ENCODE measurements around the gene APPL1. TPM values are rescaled to one million over a fixed set of nuclear protein-coding genes. Genes with fewer than 3 reads are reported as not detected.

Gene APPL1, protein sequence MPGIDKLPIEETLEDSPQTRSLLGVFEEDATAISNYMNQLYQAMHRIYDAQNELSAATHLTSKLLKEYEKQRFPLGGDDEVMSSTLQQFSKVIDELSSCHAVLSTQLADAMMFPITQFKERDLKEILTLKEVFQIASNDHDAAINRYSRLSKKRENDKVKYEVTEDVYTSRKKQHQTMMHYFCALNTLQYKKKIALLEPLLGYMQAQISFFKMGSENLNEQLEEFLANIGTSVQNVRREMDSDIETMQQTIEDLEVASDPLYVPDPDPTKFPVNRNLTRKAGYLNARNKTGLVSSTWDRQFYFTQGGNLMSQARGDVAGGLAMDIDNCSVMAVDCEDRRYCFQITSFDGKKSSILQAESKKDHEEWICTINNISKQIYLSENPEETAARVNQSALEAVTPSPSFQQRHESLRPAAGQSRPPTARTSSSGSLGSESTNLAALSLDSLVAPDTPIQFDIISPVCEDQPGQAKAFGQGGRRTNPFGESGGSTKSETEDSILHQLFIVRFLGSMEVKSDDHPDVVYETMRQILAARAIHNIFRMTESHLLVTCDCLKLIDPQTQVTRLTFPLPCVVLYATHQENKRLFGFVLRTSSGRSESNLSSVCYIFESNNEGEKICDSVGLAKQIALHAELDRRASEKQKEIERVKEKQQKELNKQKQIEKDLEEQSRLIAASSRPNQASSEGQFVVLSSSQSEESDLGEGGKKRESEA
- total RNA-seq (10 to 100 TPM; 33.9 to 69.6 (median 50.9) TPM), polyA plus RNA-seq (10 to 100 TPM; 20.2 to 25.5 TPM)
- long read RNA-seq, donor 1, transcript APPL1-205 (20 exons, 2,217 nt), result major isoform, 30 of 79 reads
- long read RNA-seq, donor 1, partial matches to known transcripts, result 31 of 79 reads
- long read RNA-seq, donor 1, other reads (novel, unspliced or antisense), result 18 of 79 reads
- long read RNA-seq, donor 2, full-length matches to known transcripts, result 3 of 3 reads
- long read RNA-seq, donor 2, partial matches to known transcripts, result 0 of 3 reads
- long read RNA-seq, donor 2, other reads (novel, unspliced or antisense), result 0 of 3 reads
- long read RNA-seq, donor 3, full-length matches to known transcripts, result 43 of 102 reads
- long read RNA-seq, donor 3, partial matches to known transcripts, result 40 of 102 reads
- long read RNA-seq, donor 3, other reads (novel, unspliced or antisense), result 19 of 102 reads

DNA sequence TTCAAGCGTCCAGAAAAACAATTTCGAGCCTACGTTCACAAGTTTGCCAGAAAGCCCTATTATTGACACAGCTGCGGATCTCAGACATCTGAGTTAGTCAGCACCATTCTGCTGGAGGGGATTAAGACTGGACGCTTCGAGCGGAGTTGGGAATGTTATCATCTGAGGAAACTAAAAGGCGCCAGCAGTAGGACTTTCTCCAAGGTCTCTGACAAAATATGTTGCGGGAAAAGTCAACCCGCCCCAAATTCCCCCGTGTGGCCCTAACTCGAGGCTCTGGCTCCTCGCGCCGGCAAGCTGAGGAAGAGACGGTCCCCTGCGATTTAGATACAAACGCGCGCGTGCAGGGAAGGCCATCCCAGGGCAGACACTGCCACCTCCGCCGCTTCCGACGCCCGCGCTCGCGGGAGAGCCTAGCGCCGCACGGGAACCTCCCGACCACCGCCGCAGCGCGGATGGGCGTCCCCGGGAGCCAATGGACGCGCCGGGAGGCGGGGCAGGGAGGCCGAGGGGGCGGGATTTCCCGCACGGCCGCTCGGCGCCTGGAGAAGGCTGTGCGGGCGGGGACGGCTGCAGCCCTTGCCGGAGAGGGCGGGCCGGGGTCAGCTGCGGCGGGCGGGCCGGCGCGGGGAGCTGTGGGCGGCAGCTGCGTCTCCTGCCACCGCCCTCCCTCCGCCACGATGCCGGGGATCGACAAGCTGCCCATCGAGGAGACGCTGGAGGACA lies at the start of gene APPL1:
TSS of gene APPL1 (plus strand) at position 526 of the 726 bp plus-strand sequence. CDS start at position 681, 155 bp downstream.
- TF ChIP-seq POLR2A (IDR thresholded peaks at IDR 0.05) (peak; percentile 91), EP300 (IDR thresholded peaks at IDR 0.05) (no peak)
- TF ChIP-seq, protein P1, sequence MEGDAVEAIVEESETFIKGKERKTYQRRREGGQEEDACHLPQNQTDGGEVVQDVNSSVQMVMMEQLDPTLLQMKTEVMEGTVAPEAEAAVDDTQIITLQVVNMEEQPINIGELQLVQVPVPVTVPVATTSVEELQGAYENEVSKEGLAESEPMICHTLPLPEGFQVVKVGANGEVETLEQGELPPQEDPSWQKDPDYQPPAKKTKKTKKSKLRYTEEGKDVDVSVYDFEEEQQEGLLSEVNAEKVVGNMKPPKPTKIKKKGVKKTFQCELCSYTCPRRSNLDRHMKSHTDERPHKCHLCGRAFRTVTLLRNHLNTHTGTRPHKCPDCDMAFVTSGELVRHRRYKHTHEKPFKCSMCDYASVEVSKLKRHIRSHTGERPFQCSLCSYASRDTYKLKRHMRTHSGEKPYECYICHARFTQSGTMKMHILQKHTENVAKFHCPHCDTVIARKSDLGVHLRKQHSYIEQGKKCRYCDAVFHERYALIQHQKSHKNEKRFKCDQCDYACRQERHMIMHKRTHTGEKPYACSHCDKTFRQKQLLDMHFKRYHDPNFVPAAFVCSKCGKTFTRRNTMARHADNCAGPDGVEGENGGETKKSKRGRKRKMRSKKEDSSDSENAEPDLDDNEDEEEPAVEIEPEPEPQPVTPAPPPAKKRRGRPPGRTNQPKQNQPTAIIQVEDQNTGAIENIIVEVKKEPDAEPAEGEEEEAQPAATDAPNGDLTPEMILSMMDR (IDR thresholded peaks at IDR 0.05), result no peak
- intact Hi-C loops (cut with DNase I), result loop anchor here in 2 of 4 donors (5.0 to 10.0 kb wide), 3 partner anchors 63 to 133 kb away; partner anchors contain the start of gene IL17RD (in 1 of the 2)
- peak within 1 kb of the TSS; percentile 96 for H3K4me3 ChIP-seq
- peak within 1 kb of the TSS; percentile 79 to 98 for H3K27ac ChIP-seq
- H3K9me3 ChIP-seq, result no peaks in the 10 kb centered on the region
- DNase-seq, result peak; percentile 93 to 96 (median 94)
- peaks cover 7% of the 10 kb centered on the region for H3K4me1 ChIP-seq (ENCODE audit: insufficient read depth)
- 0 to 1% (median 0%) methylated on average over 43 to 71 of the region's 71 CpGs for WGBS, 3 donors
- H3K36me3 ChIP-seq, result no peaks in the 10 kb centered on the region
- H3K27me3 ChIP-seq, result no peaks in the 10 kb centered on the region

DNA sequence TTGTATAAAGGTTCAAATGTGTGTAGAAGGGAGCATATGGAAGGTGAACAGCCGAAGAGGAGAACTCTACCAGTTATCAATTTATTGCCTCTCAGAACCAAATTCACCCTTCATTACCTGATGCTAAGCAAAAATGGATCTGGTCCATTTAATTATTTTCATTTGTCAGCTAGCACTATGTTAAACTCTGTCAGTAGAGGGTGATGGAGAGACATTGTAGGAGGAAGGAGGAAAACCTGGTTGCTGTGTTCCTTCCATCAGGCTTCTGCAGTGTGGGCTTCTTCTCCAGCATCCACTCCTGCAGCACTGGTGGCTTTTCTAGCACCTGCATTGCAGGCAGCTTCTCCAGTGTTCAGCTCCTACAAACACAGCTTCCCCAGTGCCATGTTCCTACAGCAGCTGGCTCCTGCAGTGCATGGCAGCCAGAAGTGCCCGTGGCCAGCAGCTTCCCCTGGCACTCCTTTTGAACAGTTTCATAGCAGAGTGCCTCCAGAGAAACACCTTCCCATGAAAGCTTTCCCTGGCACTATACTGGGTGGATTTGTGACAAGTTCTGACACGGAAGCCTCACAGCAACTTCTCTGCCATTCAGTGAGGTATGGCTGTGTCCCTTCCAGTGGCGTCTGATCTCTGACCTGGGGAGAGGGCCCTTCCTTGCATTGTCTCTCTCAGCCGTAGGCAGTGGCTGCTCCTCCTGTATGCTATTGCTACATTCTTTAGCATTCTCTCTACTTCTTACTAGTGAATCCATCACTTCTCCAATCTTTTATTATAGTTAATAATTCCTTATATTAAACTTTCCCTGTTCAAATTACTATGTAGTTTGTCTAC lies 47.7 kb upstream of the APPL1 start:
- no peak overlapping the region for H3K27ac ChIP-seq
- no peaks in the 10 kb centered on the region for H3K9me3 ChIP-seq
- TF ChIP-seq POLR2A (IDR thresholded peaks at IDR 0.05) (no peak), EP300 (IDR thresholded peaks at IDR 0.05) (no peak)
- TF ChIP-seq, protein P1 (IDR thresholded peaks at IDR 0.05), result no peak
- H3K4me1 ChIP-seq (ENCODE audit: insufficient read depth), result no peaks in the 10 kb centered on the region
- DNase-seq, result no peak
- 75 to 81% (median 77%) methylated on average over 5 of the region's 5 CpGs for WGBS, 3 donors
- H3K36me3 ChIP-seq, result no peaks in the 10 kb centered on the region
- intact Hi-C loops (cut with DNase I), result no loop called here
- H3K4me3 ChIP-seq, result no peak overlapping the region
- H3K27me3 ChIP-seq, result no peaks in the 10 kb centered on the region

DNA sequence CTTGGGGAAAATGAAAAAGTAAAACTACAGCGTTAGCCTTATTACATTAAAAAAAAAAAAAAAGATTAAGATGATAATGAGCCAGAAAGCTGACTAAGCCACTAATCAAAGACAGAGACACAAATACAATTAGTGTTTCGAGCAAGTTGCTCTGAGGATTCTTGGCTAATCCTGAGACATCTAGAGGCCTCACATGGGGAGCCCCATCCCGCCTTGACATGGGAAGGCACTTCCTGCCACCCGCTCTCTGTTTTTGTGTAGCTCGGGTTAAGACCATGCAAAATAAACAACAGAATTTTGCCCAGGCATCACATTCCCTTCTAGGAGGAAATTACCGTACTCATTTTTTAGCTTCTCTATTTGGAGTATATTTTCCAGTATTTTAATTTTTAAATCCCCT lies 43.0 kb upstream of the APPL1 start:
- 16 to 27% (median 24%) methylated on average over 6 of the region's 6 CpGs for WGBS, 3 donors
- TF ChIP-seq POLR2A (IDR thresholded peaks at IDR 0.05), result no peak
- TF ChIP-seq, protein P1 (IDR thresholded peaks at IDR 0.05), result no peak
- TF ChIP-seq EP300 (IDR thresholded peaks at IDR 0.05), result no peak
- intact Hi-C loops (cut with DNase I), result no loop called here

More for the DNA sequence above, 43.0 kb upstream of the APPL1 start:
- Histone ChIP-seq H3K4me1 (ENCODE audit: insufficient read depth) (peaks cover 2% of the 10 kb centered on the region), H3K27me3 (no peaks in the 10 kb centered on the region), H3K4me3 (no peak overlapping the region), H3K36me3 (no peaks in the 10 kb centered on the region), H3K27ac (no peak overlapping the region), H3K9me3 (no peaks in the 10 kb centered on the region)
- no peak for DNase-seq

All from ovary (tissue), 10 donors.